ENCODE results near the gene UBXN6.

UBXN6 gene

DNA sequence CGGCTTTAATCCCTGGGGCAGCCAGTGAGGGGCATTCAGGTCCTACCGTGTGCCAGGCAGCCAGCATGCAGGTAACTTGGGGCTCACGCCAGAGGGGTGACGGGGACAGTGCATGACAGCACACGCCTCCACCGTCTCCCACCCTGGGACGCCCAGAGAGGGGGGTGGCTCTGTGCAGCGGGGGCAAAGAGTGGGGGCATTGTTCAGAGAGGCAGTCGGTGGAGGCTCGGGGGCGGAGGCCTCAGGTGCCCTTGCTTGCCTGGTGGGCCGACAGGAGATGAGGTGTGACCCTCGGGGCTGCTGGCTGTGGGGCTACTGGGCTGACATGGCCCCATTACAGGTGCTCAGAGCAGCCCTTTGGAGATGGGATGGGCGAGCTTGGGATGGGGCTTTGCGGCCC is 42.3 kb upstream of the UBXN6 start:
- H3K4me3 ChIP-seq (ENCODE audit: control insufficient read depth, low read depth, low read length) = no peak overlapping the region
- no peak for TF ChIP-seq CTCF (conservative IDR thresholded peaks at IDR 0.05; ENCODE audit: control insufficient read depth, insufficient read depth, low read depth, low read length)
- no peak for DNase-seq (ENCODE audit: low read depth)

DNA sequence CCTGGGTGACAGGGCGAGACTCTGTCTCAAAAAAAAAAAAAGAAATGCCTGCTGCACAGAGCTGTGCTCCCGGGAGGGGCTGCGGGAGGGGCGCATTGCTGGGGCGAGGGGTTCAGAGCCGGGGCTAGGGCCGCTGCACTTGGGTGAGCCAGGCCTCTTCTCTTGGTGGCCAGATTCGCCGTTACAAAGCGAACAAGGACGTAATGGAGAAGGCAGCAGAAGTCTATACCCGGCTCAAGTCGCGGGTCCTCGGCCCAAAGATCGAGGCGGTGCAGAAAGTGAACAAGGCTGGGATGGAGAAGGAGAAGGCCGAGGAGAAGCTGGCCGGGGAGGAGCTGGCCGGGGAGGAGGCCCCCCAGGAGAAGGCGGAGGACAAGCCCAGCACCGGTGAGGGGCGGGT is 41.7 kb upstream of the UBXN6 start:
- no peak overlapping the region for H3K4me3 ChIP-seq (ENCODE audit: control insufficient read depth, low read depth, low read length)
- DNase-seq (ENCODE audit: low read depth) = no peak
- no peak for TF ChIP-seq CTCF (conservative IDR thresholded peaks at IDR 0.05; ENCODE audit: control insufficient read depth, insufficient read depth, low read depth, low read length)

DNA sequence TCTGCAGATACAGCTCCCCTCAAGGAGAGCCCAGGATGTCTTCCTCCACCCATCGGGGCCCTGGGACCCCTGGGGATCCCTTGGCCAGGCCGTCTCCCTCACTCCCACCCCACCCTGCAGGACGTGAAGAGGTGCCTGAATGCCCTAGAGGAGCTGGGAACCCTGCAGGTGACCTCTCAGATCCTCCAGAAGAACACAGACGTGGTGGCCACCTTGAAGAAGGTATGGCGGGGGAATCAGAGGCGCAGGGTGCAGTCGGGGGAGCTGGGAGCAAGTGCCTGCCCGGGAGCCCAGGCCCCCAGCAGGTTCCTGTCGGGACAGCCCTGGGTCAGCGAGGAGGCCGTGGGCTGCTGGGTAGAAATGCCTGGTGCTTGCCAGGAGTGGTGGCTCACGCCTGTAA is 41.1 kb upstream of the UBXN6 start:
- no peak for TF ChIP-seq CTCF (conservative IDR thresholded peaks at IDR 0.05; ENCODE audit: control insufficient read depth, insufficient read depth, low read depth, low read length)
- no peak overlapping the region for H3K4me3 ChIP-seq (ENCODE audit: control insufficient read depth, low read depth, low read length)
- no peak for DNase-seq (ENCODE audit: low read depth)

GRCh38 chr19:4497770-4498389 is 40.3 kb upstream of the UBXN6 start:
- no peak overlapping the region for H3K4me3 ChIP-seq (ENCODE audit: control insufficient read depth, low read depth, low read length)
- no peak for DNase-seq (ENCODE audit: low read depth)
- no peak for TF ChIP-seq CTCF (conservative IDR thresholded peaks at IDR 0.05; ENCODE audit: control insufficient read depth, insufficient read depth, low read depth, low read length)

GRCh38 chr19:4496304-4496703 is 38.7 kb upstream of the UBXN6 start:
- TF ChIP-seq CTCF (conservative IDR thresholded peaks at IDR 0.05; ENCODE audit: control insufficient read depth, insufficient read depth, low read depth, low read length) = no peak
- DNase-seq (ENCODE audit: low read depth) = no peak
- no peak overlapping the region for H3K4me3 ChIP-seq (ENCODE audit: control insufficient read depth, low read depth, low read length)

DNA sequence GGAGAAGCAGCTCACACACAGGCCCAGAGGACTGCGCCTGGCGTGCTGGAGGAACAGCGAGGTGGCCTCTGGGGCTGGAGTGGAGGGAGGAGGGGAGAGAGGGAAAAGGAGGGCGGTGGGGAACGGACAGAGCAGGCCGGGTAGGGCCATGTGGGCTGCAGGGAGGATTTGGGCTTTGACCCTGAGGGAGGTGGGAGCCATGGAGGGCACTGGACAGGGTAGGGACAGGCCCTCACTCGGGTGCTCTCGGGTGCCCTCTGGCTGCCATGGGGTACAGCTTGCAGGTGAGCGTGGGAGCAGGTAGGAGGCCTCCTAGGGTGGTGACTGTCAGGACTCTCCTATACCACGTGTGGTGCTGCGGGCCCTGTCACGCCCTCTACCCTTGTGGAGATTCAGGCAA is 37.9 kb upstream of the UBXN6 start:
- no peak for DNase-seq (ENCODE audit: low read depth)
- no peak overlapping the region for H3K4me3 ChIP-seq (ENCODE audit: control insufficient read depth, low read depth, low read length)
- TF ChIP-seq CTCF (conservative IDR thresholded peaks at IDR 0.05; ENCODE audit: control insufficient read depth, insufficient read depth, low read depth, low read length) = no peak

GRCh38 chr19:4494691-4495064 is 37.1 kb upstream of the UBXN6 start:
- TF ChIP-seq CTCF (conservative IDR thresholded peaks at IDR 0.05; ENCODE audit: control insufficient read depth, insufficient read depth, low read depth, low read length) = no peak
- no peak overlapping the region for H3K4me3 ChIP-seq (ENCODE audit: control insufficient read depth, low read depth, low read length)
- DNase-seq (ENCODE audit: low read depth) = no peak
